Measurements from ENCODE around the gene PLCH2. TPM values are rescaled to one million over a fixed set of nuclear protein-coding genes. Genes with fewer than 3 reads are reported as not detected.

PLCH2 gene
- not detected in 2 replicates for total RNA-seq

GRCh38 chr1:2476061-2476999 lies at the start of gene PLCH2:
TSS of gene PLCH2 (plus strand) at chr1:2476289. CDS start at chr1:2476589, 300 bp downstream.

GRCh38 chr1:2525920-2526823 lies 50.1 kb downstream of the PLCH2 start, which contains the start of gene PANK4:
TSS of gene PANK4 (minus strand) at chr1:2526596. CDS start at chr1:2526587, 9 bp downstream.

GRCh38 chr1:2529784-2530512 lies 53.9 kb downstream of the PLCH2 start, which contains the start of gene HES5:
TSS of gene HES5 (minus strand) at chr1:2530263. CDS start at chr1:2530164, 99 bp downstream.

Other genes starting within 250 kb of the PLCH2 start
- gene SKI, start 248.0 kb upstream of the PLCH2 start, total RNA-seq, result 34.0 and 54.9 TPM in 2 replicates
- 3.4 and 4.5 TPM in 2 replicates for gene MORN1, start 84.7 kb upstream of the PLCH2 start, total RNA-seq
- 76.4 and 78.5 TPM in 2 replicates for gene RER1, start 84.4 kb upstream of the PLCH2 start, total RNA-seq
- gene PEX10, start 63.7 kb upstream of the PLCH2 start, total RNA-seq, result 14.1 and 37.9 TPM in 2 replicates
- gene PANK4, start 50.3 kb downstream of the PLCH2 start, total RNA-seq, result 17.7 and 26.4 TPM in 2 replicates
- gene HES5, start 54.0 kb downstream of the PLCH2 start, total RNA-seq, result not detected in 2 replicates
- gene TNFRSF14, start 80.1 kb downstream of the PLCH2 start, total RNA-seq, result 8.8 and 17.6 TPM in 2 replicates
- gene PRXL2B, start 110.5 kb downstream of the PLCH2 start, total RNA-seq, result 16.2 and 19.4 TPM in 2 replicates
- gene MMEL1, start 156.7 kb downstream of the PLCH2 start, total RNA-seq, result 0.32 and 0.39 TPM in 2 replicates

All from epithelial cell of alveolus of lung (primary cell).